ENCODE data around the gene PARD3B.

The PARD3B gene

GRCh38 chr2:205358351-205358815, 813.1 kb downstream of the PARD3B start:
- no peak overlapping the region for H3K27ac ChIP-seq
- TF ChIP-seq CTCF (conservative IDR thresholded peaks at IDR 0.05; ENCODE audit: low read depth) = no peak
- ChIA-PET CTCF (no interaction called here), POLR2A (ENCODE audit: low non-redundant PET) (no interaction called here)
- DNase-seq (ENCODE audit: low spot score) = peak; percentile 7

- no peak for TF ChIP-seq CTCF (conservative IDR thresholded peaks at IDR 0.05; ENCODE audit: low read depth)
- no peak overlapping the region for H3K27ac ChIP-seq
- ChIA-PET POLR2A (ENCODE audit: low non-redundant PET) (no interaction called here), CTCF (no interaction called here)
- peak; percentile 76 for DNase-seq (ENCODE audit: low spot score)
Observed at GRCh38 chr2:205361272-205361671, 816.0 kb downstream of the PARD3B start.

DNA sequence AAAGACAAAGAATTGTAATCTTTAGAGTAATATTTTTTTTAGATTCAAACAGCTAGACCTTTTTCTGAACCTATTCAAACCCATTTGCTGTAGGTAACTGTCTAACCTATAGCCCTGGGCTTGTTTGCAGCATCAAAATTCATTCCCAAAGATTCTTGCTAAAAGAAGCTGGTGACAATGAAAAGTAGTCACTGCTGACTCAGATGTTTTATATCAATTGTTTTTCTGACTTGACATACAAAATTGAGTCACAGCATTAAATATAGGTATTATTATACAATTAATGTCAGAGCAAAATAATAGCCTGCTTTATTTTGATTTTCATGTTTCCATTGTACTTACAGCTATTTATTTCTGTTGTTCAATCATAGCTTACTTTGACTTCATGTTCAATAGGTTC, 816.7 kb downstream of the PARD3B start:
- TF ChIP-seq CTCF (conservative IDR thresholded peaks at IDR 0.05; ENCODE audit: low read depth) = no peak
- H3K27ac ChIP-seq = no peak overlapping the region
- POLR2A ChIA-PET (ENCODE audit: low non-redundant PET) = no interaction called here
- CTCF ChIA-PET = no interaction called here
- DNase-seq (ENCODE audit: low spot score) = no peak

- DNase-seq (ENCODE audit: low spot score) = no peak
- no peak overlapping the region for H3K27ac ChIP-seq
- ChIA-PET CTCF (no interaction called here), POLR2A (ENCODE audit: low non-redundant PET) (no interaction called here)
- TF ChIP-seq CTCF (conservative IDR thresholded peaks at IDR 0.05; ENCODE audit: low read depth) = no peak
Observed at GRCh38 chr2:205364261-205364660, 819.0 kb downstream of the PARD3B start.

GRCh38 chr2:205366336-205367060, 821.2 kb downstream of the PARD3B start:
- POLR2A ChIA-PET (ENCODE audit: low non-redundant PET) = no interaction called here
- CTCF ChIA-PET = interaction anchor here (0.6 kb wide), 1 partner anchor 562 kb away, joined by 3 read pairs; no protein-coding TSS in a partner anchor
- no peak overlapping the region for H3K27ac ChIP-seq
- DNase-seq (ENCODE audit: low spot score) = no peak
- TF ChIP-seq CTCF (conservative IDR thresholded peaks at IDR 0.05; ENCODE audit: low read depth) = no peak

DNA sequence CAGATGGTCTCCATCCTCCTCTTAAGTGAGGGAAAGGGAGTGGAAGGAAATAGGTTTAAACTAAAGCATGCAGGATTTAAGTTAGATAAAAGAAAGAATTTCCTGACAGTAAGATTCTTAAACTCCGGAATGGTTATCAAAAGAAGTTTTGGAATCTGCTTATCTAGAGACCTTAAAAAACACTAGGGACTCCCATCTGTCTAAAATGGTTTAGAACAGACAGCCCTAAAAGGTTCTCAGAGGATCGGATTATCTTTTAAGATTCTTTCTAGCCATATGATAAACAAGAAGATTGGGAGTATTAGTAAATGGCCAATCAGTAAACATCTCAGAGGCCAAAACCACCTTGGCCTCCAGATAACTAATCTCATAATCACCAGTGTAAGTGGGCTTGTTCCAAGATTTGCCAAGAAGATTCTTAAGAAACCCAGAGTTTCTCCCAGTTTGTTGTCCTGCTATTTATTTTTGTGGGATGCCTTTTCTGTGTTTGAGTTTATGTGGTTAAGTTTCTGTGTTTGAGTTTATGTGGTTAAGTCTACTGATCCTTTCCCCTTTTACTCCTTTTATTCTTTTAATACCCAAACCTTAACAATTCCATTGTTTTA, 822.2 kb downstream of the PARD3B start:
- ChIA-PET CTCF (no interaction called here), POLR2A (ENCODE audit: low non-redundant PET) (no interaction called here)
- TF ChIP-seq CTCF (conservative IDR thresholded peaks at IDR 0.05; ENCODE audit: low read depth) = no peak
- DNase-seq (ENCODE audit: low spot score) = no peak
- H3K27ac ChIP-seq = no peak overlapping the region

All from RWPE1 (cell line).